CD14-positive monocyte (primary cell): Measurements from ENCODE around the gene CCN2. TPM values are rescaled to one million over a fixed set of nuclear protein-coding genes. Genes with fewer than 3 reads are reported as not detected.

Experiments used
- DNase-seq, 3 donors: peaks; one replicate each; pipeline ENCODE4 v3.0.0-alpha.2; 2011 to 2022
- H2AFZ ChIP-seq: 2 replicates; pipeline ENCODE4 v1.6.0; 2012; ENCODE audit warnings: mild to moderate bottlenecking, low read depth, low read length, inconsistent platforms; ENCODE audit not compliant: insufficient read depth, poor library complexity, severe bottlenecking
- H3K27ac ChIP-seq, 2 donors: 1 replicate in 1 of 2; 2 replicates in 1 of 2; pipeline ENCODE4 v1.5.1; 2012 to 2013; ENCODE audit warnings: low read length in 2 of 2, control low read depth in 1 of 2, inconsistent platforms in 1 of 2, low read depth in 1 of 2, mild to moderate bottlenecking in 1 of 2
- H3K27me3 ChIP-seq, 2 donors: one replicate each; pipeline versions ENCODE4 v1.6.0 to v1.6.1; 2011 to 2013; ENCODE audit warnings: low read length in 2 of 2; ENCODE audit not compliant: control insufficient read depth in 2 of 2, insufficient read depth in 2 of 2
- H3K36me3 ChIP-seq, 2 donors: replicated peaks in 1 of 2; 1 replicate in 1 of 2; 2 replicates in 1 of 2; pipeline versions ENCODE4 v1.5.1 to v1.6.1; 2012 to 2013; ENCODE audit warnings: low read length in 2 of 2, control low read depth in 1 of 2, inconsistent platforms in 1 of 2, mild to moderate bottlenecking in 1 of 2; ENCODE audit not compliant: insufficient read depth in 2 of 2, control insufficient read depth in 1 of 2
- H3K4me1 ChIP-seq, 2 donors: 1 replicate in 1 of 2; 2 replicates in 1 of 2; pipeline versions ENCODE4 v1.5.1 to v1.6.1; 2012 to 2013; ENCODE audit warnings: low read length in 2 of 2, control low read depth in 1 of 2, inconsistent platforms in 1 of 2, mild to moderate bottlenecking in 1 of 2, moderate library complexity in 1 of 2; ENCODE audit not compliant: insufficient read depth in 2 of 2, control insufficient read depth in 1 of 2
- H3K4me2 ChIP-seq: replicated peaks from 2 replicates; pipeline ENCODE3; 2012; ENCODE audit warnings: low read length, moderate library complexity, mild to moderate bottlenecking; ENCODE audit not compliant: poor library complexity, severe bottlenecking; ENCODE audit errors: extremely low read depth
- H3K4me3 ChIP-seq, 3 experiments: fragments of 200-600 bp in 1 of 3; sonication (generic) in 1 of 3; replicated peaks in 1 of 3; 1 replicate in 2 of 3; 2 replicates in 1 of 3; pipeline ENCODE4 v1.5.1; 2011 to 2013; ENCODE audit warnings: low read length in 3 of 3, mild to moderate bottlenecking in 3 of 3, control low read depth in 2 of 3, low read depth in 2 of 3, inconsistent platforms in 1 of 3, moderate library complexity in 1 of 3
- H3K79me2 ChIP-seq: 2 replicates; pipeline ENCODE4 v1.6.0; 2012; ENCODE audit warnings: mild to moderate bottlenecking, control low read depth, inconsistent platforms, low read length, moderate library complexity; ENCODE audit not compliant: insufficient read depth
- H3K9ac ChIP-seq: 2 replicates; pipeline ENCODE4 v1.6.0; 2017; ENCODE audit warnings: low read length, mild to moderate bottlenecking; ENCODE audit not compliant: insufficient read depth, poor library complexity, severe bottlenecking
- H3K9me3 ChIP-seq, 2 donors: replicated peaks in 1 of 2; 1 replicate in 1 of 2; 2 replicates in 1 of 2; pipeline versions ENCODE4 v1.5.1 to v1.6.1; 2012 to 2013; ENCODE audit warnings: low read length in 2 of 2, control low read depth in 1 of 2; ENCODE audit not compliant: control insufficient read depth in 1 of 2, insufficient read depth in 1 of 2
- H4K20me1 ChIP-seq: 2 replicates; pipeline ENCODE4 v1.6.0; 2012; ENCODE audit warnings: mild to moderate bottlenecking, low read length, control low read depth, moderate library complexity; ENCODE audit not compliant: insufficient read depth
- H3K27ac Mint-ChIP-seq, 7 donors: one replicate each; pipeline ENCODE4 v1.8.0; 2020; ENCODE audit warnings: mild to moderate bottlenecking in 7 of 7, mixed read lengths in 7 of 7, moderate library complexity in 6 of 7, inconsistent platforms in 2 of 7
- H3K27me3 Mint-ChIP-seq, 3 donors: one replicate each; pipeline ENCODE4 v1.8.0; 2021 to 2022; ENCODE audit warnings: low read depth in 3 of 3, mild to moderate bottlenecking in 3 of 3, mixed read lengths in 3 of 3, moderate library complexity in 3 of 3, inconsistent platforms in 1 of 3
- H3K36me3 Mint-ChIP-seq, 2 donors: one replicate each; pipeline ENCODE4 v1.8.0; 2020; ENCODE audit warnings: mixed read lengths in 2 of 2, inconsistent platforms in 1 of 2, mild to moderate bottlenecking in 1 of 2
- H3K4me1 Mint-ChIP-seq: one replicate; pipeline ENCODE4 v1.8.0; 2020; ENCODE audit warnings: mild to moderate bottlenecking, mixed read lengths
- H3K4me3 Mint-ChIP-seq, 2 donors: one replicate each; pipeline ENCODE4 v1.8.0; 2020; ENCODE audit warnings: mild to moderate bottlenecking in 2 of 2, mixed read lengths in 2 of 2, moderate library complexity in 1 of 2
- H3K9me3 Mint-ChIP-seq, 7 donors: one replicate each; pipeline ENCODE4 v1.8.0; 2020 to 2022; ENCODE audit warnings: mixed read lengths in 7 of 7, mild to moderate bottlenecking in 6 of 7, moderate library complexity in 6 of 7, inconsistent platforms in 2 of 7
- WGBS: methylation state at CpG from one replicate; pipeline ENCODE4 v1.1.5; 2013; ENCODE audit warnings: missing lambda C conversion rate; ENCODE audit not compliant: insufficient coverage; 5-methylcytosine and 5-hydroxymethylcytosine counted together
- intact Hi-C, 2 donors: fragments of 100-400 bp; cut with micrococcal nuclease; formaldehyde crosslinking; loops; one replicate each; pipeline versions ENCODE4 v1.15.0 to v1.15.1; 2023
- polyA plus RNA-seq, 3 donors: library from polyadenylated mRNA; depleted of rRNA in 1 of 3; unstranded in 2 of 3; stranded (reverse) in 1 of 3; fragments of 300-500 nt in 2 of 3; fragments of >200 nt in 1 of 3; fragmentation: Illumina TruSeq in 2 of 3; gene quantifications; 1 replicate in 2 of 3; 2 replicates in 1 of 3; pipeline ENCODE4 v1.2.3, GENCODE V29; 2012 to 2021
- TF ChIP-seq, protein P1 (sequence below): fragments of 200-600 bp; IDR thresholded peaks from one replicate; pipeline ENCODE4 v1.8.0; 2022; ENCODE audit warnings: antibody characterized with exemption, mild to moderate bottlenecking

CCN2 gene
- polyA plus RNA-seq, 3 donors = not detected

- Histone ChIP-seq H3K9ac (no peak overlapping the region), H3K27ac (no peak overlapping the region), H3K27me3 (no peaks in the 10 kb centered on the region), H2AFZ (no peak overlapping the region), H3K9me3 (no peaks in the 10 kb centered on the region), H3K79me2 (no peaks in the 10 kb centered on the region), H3K4me3 (no peak overlapping the region), H4K20me1 (no peaks in the 10 kb centered on the region), H3K4me2 (no peak overlapping the region), H3K4me1 (no peaks in the 10 kb centered on the region), H3K36me3 (no peaks in the 10 kb centered on the region)
- Mint-ChIP-seq H3K4me3 (no peak overlapping the region), H3K9me3 (peaks cover 0 to 3% (median 0%) of the 10 kb centered on the region in 7 donors), H3K36me3 (no peaks in the 10 kb centered on the region), H3K27me3 (no peaks in the 10 kb centered on the region), H3K4me1 (no peaks in the 10 kb centered on the region), H3K27ac (no peak overlapping the region)
- no CpG with 5 or more reads among the region's 2 CpGs for WGBS
- no peak for DNase-seq
- intact Hi-C loops = no loop called here
- TF ChIP-seq, protein P1, sequence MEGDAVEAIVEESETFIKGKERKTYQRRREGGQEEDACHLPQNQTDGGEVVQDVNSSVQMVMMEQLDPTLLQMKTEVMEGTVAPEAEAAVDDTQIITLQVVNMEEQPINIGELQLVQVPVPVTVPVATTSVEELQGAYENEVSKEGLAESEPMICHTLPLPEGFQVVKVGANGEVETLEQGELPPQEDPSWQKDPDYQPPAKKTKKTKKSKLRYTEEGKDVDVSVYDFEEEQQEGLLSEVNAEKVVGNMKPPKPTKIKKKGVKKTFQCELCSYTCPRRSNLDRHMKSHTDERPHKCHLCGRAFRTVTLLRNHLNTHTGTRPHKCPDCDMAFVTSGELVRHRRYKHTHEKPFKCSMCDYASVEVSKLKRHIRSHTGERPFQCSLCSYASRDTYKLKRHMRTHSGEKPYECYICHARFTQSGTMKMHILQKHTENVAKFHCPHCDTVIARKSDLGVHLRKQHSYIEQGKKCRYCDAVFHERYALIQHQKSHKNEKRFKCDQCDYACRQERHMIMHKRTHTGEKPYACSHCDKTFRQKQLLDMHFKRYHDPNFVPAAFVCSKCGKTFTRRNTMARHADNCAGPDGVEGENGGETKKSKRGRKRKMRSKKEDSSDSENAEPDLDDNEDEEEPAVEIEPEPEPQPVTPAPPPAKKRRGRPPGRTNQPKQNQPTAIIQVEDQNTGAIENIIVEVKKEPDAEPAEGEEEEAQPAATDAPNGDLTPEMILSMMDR = no peak
Measured at GRCh38 chr6:131982740-131983259, 31.6 kb upstream of the CCN2 start.

DNA sequence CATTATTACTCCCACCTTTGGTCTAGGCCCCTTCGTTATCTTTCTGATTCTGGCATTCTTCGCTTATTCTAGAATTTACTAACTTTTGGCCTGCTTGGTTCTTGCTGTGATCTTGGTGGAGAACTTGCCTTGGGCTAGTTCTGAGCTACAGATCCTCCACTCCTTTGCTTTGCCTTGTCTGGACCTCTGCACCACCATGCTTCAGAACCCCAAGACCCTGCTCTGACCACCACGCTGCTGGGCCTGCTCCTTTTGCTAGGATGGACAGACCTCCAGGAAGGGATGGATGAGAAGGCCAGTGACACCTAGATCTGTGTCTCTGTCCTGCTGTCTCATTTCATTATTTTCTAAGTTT is 30.4 kb upstream of the CCN2 start:
- no peak overlapping the region for H3K27ac Mint-ChIP-seq
- H3K9ac ChIP-seq = no peak overlapping the region

More for the DNA sequence above, 30.4 kb upstream of the CCN2 start:
- H3K4me3 Mint-ChIP-seq = no peak overlapping the region
- no peaks in the 10 kb centered on the region for H3K36me3 ChIP-seq
- no peaks in the 10 kb centered on the region for H4K20me1 ChIP-seq
- DNase-seq = no peak
- no peaks in the 10 kb centered on the region for H3K4me1 Mint-ChIP-seq
- no peaks in the 10 kb centered on the region for H3K9me3 ChIP-seq
- intact Hi-C loops = no loop called here
- WGBS = 67% methylated on average over 1 of the region's 3 CpGs
- TF ChIP-seq, protein P1 = no peak
- no peaks in the 10 kb centered on the region for H3K4me1 ChIP-seq
- H3K36me3 Mint-ChIP-seq = no peaks in the 10 kb centered on the region
- H3K4me2 ChIP-seq = no peak overlapping the region
- no peaks in the 10 kb centered on the region for H3K79me2 ChIP-seq
- H2AFZ ChIP-seq = no peak overlapping the region
- no peaks in the 10 kb centered on the region for H3K27me3 ChIP-seq
- H3K9me3 Mint-ChIP-seq = peaks cover 0 to 3% (median 0%) of the 10 kb centered on the region in 7 donors
- no peak overlapping the region for H3K4me3 ChIP-seq
- no peaks in the 10 kb centered on the region for H3K27me3 Mint-ChIP-seq
- H3K27ac ChIP-seq = no peak overlapping the region
